Left lobe of liver (tissue), 2 donors: Measurements from ENCODE around the gene DNAH14. TPM values are rescaled to one million over a fixed set of nuclear protein-coding genes. Genes with fewer than 3 reads are reported as not detected.
"Not testable (repeated sequence)": the region's sequence is repeated elsewhere in the genome, so short reads cannot be mapped to it uniquely, and the experiment has no call there.

ENCODE experiments used
- ATAC-seq: fragments of 200-7000 bp; cut with Tn5 transposase; one replicate; pipeline ENCODE4 v1.9.1; 2020; ENCODE audit warnings: mild to moderate bottlenecking, moderate library complexity
- DNase-seq: peaks from one replicate; pipeline ENCODE4 v3.0.0-alpha.2; 2020; ENCODE audit warnings: low spot score
- total RNA-seq: library from RNA; stranded (reverse); gene quantifications from one replicate; pipeline ENCODE4 v1.2.1, GENCODE V29; 2021
- donor health status: DM: no; HTN: no; CAD: no; lungs with moderate emphysema.
- donor health status: DM: no; HTN: yes; CAD: no.

Gene DNAH14
- total RNA-seq, 1 donor from 2014 or later, result 5.9 TPM

- DNase-seq, result no peak
- no peak for ATAC-seq
Observed at GRCh38 chr1:224920930-224921329, 8.5 kb upstream of the DNAH14 start.

DNA sequence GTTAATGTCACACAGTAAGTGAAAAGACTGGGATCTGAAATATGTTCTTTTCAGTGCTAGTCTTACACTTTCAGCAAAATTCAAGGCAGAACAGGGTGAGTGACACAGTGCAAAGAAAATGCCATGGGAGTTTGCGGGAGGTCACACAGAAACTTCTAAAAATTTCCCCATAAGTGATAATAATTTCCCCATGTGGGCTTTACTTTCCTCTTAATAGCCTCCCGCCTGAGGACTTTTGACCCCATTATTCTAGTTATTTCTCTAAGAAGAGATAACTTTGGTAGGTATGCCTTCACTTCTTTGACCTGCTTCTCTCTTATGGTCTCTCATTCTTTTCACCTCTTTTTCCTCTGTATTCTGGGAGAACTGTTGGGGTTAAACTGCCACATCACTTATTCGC, 8.1 kb upstream of the DNAH14 start:
- no peak for ATAC-seq
- DNase-seq, result no peak

GRCh38 chr1:224922404-224923164, 6.9 kb upstream of the DNAH14 start:
- ATAC-seq, result peak; percentile 93
- DNase-seq, result no peak

DNA sequence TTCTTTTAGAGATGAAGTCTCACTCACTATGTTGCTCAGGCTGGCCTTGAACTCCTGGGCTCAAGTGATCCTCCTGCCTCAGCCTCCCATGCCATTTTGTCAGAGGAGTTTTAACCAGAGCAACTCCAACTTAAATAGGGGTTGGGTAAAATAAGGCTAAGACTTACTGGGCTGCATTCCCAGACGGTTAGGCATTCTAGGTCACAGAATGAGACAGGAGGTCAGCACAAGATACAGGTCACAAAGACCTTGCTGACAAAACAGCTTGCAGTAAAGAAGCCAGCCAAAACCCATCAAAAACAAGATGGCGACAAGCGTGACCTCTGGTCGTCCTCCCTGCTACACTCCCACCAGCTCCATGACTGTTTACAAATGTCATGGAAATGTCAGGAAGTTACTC, 5.7 kb upstream of the DNAH14 start:
- no peak for DNase-seq
- ATAC-seq, result no peak

DNA sequence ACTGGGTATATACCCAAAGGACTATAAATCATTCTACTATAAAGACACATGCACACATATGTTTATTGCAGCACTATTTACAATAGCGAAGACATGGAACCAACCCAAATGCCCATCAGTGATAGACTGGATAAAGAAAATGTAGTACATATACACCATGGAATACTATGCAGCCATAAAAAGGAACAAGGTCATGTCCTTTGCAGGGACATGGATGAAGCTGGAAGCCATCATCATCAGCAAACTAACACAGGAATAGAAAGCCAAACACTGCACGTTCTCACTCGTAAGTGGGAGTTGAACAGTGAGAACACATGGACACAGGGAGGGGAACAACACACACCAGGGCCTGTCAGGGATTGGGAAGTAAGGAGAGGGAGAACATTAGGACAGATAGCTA, 1.8 kb upstream of the DNAH14 start:
- DNase-seq, ATAC-seq: not testable (repeated sequence)

DNA sequence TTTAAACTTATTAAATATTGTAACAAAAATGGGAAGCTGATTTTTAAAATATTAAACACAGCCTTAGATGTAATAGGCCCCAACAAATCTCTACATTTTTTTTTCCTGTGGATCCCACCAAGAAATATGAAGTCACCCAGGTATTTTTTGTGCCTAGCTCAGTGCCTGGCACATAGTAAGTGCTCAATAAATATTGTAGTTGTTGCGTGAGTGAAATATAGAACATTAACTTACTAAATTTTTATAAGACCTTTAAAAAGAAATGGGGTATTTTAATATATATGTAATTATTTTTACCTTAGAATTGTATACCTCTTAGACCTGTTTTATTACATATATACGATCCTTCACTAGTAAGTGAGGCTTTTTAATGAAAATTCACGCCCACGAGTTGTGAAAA, 569 bp upstream of the DNAH14 start:
- ATAC-seq (no peak), DNase-seq (no peak)

- ATAC-seq (no peak), DNase-seq (no peak)
Observed at GRCh38 chr1:224931605-224932004, 2.1 kb downstream of the DNAH14 start.

- ATAC-seq (no peak), DNase-seq (no peak)
Observed at GRCh38 chr1:224932607-224933249, 3.3 kb downstream of the DNAH14 start.

DNA sequence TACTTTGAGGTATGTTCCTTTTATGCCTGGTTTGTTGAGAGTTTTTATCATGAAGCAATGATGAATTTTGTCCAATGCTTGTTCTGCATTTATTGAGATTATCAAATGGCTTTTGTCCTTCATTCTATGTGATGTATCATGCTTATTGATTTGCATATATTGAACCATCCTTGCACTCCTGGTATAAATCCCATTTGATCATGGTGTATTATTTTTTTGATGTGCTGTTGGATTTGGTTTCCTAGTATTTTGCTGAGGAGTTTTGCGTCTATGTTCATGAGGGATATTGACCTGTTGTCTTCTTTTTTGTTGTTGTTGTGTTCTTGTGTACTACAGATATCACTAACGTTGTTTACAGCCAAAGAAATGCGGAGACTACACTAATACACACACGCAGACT, 4.1 kb downstream of the DNAH14 start:
- ATAC-seq (no peak), DNase-seq (no peak)

- ATAC-seq (no peak), DNase-seq (no peak)
Observed at GRCh38 chr1:224938652-224939051, 9.2 kb downstream of the DNAH14 start.

GRCh38 chr1:224939844-224940425, 10.5 kb downstream of the DNAH14 start:
- no peak for DNase-seq
- peak; percentile 80 for ATAC-seq

- DNase-seq, ATAC-seq: not testable (repeated sequence)
Observed at GRCh38 chr1:224940735-224941134, 11.3 kb downstream of the DNAH14 start.

DNA sequence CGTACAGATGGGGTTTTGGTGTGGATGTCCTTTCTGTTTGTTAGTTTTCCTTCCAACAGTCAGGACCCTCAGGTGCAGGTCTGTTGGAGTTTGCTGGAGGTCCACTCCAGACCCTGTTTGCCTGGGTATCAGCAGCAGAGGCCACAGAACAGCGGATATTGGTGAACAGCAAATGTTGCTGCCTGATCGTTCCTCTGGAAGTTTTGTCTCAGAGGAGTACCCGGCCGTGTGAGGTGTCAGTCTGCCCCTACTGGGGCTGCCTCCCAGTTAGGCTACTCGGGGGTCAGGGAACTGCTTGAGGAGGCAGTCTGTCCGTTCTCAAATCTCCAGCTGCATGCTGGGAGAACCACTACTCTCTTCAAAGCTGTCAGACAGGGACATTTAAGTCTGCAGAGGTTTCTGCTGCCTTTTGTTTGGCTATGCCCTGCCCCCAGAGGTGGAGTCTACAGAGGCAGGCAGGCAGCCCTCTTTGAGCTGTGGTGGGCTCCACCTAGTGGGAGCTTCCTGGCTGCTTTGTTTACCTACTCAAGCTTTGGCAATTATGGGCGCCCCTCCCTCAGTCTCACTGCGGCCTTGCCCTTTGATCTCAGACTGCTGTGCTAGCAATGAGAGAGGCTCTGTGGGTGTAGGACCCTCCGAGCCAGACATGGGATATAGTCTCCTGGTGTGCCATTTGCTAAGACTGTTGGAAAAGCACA, 16.3 kb downstream of the DNAH14 start:
- not testable (repeated sequence) for ATAC-seq, DNase-seq

GRCh38 chr1:224946349-224946691, 16.8 kb downstream of the DNAH14 start:
- not testable (repeated sequence) for ATAC-seq, DNase-seq

GRCh38 chr1:224957696-224958095, 28.2 kb downstream of the DNAH14 start:
- ATAC-seq, result no peak

DNA sequence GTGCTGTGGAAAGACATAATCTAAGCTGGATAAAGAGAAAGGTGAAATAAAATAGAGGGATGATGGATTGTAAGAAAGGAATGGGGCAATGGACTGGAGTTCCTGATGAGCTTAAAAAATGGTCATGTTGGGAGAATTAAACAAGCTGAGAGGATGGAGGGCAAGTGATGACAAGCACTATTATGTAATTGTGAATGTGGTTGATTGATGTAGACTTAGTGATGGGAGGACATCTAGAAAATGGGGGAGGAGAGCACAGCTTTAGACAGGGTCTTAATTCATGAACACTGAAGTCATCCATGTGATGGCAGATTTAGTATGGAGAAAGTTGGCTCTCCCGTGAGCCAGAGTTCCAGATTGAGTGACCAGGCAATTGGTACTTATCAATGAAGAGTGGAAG, 29.0 kb downstream of the DNAH14 start:
- DNase-seq (no peak), ATAC-seq (no peak)

More at GRCh38 chr1:224957696-224958095, 28.2 kb downstream of the DNAH14 start:
- no peak for DNase-seq

DNA sequence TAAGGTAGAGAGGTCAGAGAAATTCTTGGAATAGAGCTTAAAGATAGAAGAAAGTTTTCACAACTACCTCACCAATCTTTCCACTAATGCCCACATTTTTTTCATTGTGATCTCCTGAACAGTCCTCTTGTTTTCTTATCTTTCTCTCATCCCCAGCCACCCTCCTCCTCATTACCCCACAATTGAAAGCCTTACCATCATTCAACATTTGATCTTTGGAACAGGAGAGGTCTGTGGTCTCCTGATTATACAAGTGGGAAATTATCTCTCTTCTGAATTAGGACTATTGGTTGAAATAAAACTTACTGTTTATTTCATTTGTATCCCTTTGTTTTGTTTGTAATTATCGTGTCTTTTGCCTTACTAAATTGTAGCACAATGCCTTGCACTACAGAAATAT, 29.6 kb downstream of the DNAH14 start:
- DNase-seq, result no peak

DNA sequence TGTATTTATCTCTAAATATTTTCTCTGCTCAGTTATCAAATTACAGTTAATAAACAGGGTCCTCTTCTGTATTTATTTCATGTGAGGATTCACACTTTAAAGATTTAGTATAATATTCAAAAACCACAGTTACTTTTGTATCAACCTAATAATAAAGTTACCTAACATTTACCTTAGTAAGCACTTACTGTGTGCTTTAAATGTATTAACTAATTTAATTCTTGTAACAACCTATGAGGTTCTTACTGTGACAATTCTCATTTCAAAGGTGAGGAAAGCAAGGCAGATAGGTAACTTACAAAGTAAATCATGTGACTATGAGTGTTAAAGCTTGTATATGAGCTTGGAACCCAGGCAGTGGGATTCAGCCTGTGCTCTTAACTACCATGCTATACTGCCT, 30.2 kb downstream of the DNAH14 start:
- ATAC-seq, result no peak
- no peak for DNase-seq

More for the DNA sequence above, 29.6 kb downstream of the DNAH14 start:
- no peak for ATAC-seq

GRCh38 chr1:224980181-224980580, 50.7 kb downstream of the DNAH14 start:
- DNase-seq (no peak), ATAC-seq (no peak)

GRCh38 chr1:224981922-224982354, 52.5 kb downstream of the DNAH14 start:
- not testable (repeated sequence) for ATAC-seq, DNase-seq

DNA sequence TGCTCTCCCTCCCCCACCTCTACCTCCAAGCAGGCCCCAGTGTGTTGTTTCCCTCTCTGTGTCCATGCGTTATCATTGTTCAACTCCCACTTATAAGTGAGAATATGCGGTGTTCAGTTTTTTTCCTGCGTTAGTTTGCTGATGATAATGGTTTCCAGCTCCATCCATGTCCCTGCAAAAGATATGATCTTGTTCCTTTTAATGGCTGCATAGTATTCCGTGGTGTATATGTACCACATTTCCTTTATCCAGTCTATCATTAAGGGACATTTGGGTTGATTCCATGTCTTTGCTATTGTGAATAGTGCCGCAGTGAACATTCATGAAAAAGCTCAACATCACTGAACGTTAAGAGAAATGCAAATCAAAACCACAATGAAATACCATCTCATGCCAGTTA, 58.6 kb downstream of the DNAH14 start:
- no peak for ATAC-seq

More for the DNA sequence above, 58.6 kb downstream of the DNAH14 start:
- no peak for DNase-seq
